ENCODE results near the gene LRIT2. TPM values are rescaled to one million over a fixed set of nuclear protein-coding genes. Genes with fewer than 3 reads are reported as not detected.
"Not testable (repeated sequence)": the region's sequence is repeated elsewhere in the genome, so short reads cannot be mapped to it uniquely, and the experiment has no call there.

LRIT2 gene
- polyA plus RNA-seq, 1 donor = not detected

GRCh38 chr10:84184517-84184916 is 40.8 kb downstream of the LRIT2 start:
- Histone ChIP-seq H3K4me3 (ENCODE audit: low read length) (no peak overlapping the region), H3K27me3 (ENCODE audit: control insufficient read depth, insufficient read depth, low read length) (no peaks in the 10 kb centered on the region), H3K36me3 (ENCODE audit: control insufficient read depth, insufficient read depth, low read length) (no peaks in the 10 kb centered on the region), H3K9me3 (ENCODE audit: control insufficient read depth, low read depth, low read length) (peaks cover 10% of the 10 kb centered on the region), H3K4me1 (ENCODE audit: control insufficient read depth, insufficient read depth, low read length) (no peaks in the 10 kb centered on the region), H3K27ac (ENCODE audit: low read length) (no peak overlapping the region)
- no peak for DNase-seq
- 64% methylated on average over 2 of the region's 4 CpGs for WGBS (ENCODE audit: insufficient coverage, low lambda C conversion rate)

- Histone ChIP-seq H3K4me1 (ENCODE audit: control insufficient read depth, insufficient read depth, low read length) (no peaks in the 10 kb centered on the region), H3K36me3 (ENCODE audit: control insufficient read depth, insufficient read depth, low read length) (no peaks in the 10 kb centered on the region), H3K27me3 (ENCODE audit: control insufficient read depth, insufficient read depth, low read length) (no peaks in the 10 kb centered on the region), H3K4me3 (ENCODE audit: low read length) (no peak overlapping the region), H3K27ac (ENCODE audit: low read length) (no peak overlapping the region), H3K9me3 (ENCODE audit: control insufficient read depth, low read depth, low read length) (peaks cover 6% of the 10 kb centered on the region)
- DNase-seq = no peak
- no CpG with 5 or more reads among the region's 5 CpGs for WGBS (ENCODE audit: insufficient coverage, low lambda C conversion rate)
Observed at GRCh38 chr10:84181631-84182030, 43.7 kb downstream of the LRIT2 start.

GRCh38 chr10:84180386-84180785 is 45.0 kb downstream of the LRIT2 start:
- H3K36me3 ChIP-seq (ENCODE audit: control insufficient read depth, insufficient read depth, low read length); H3K4me1 ChIP-seq (ENCODE audit: control insufficient read depth, insufficient read depth, low read length); H3K9me3 ChIP-seq (ENCODE audit: control insufficient read depth, low read depth, low read length); H3K4me3 ChIP-seq (ENCODE audit: low read length); H3K27me3 ChIP-seq (ENCODE audit: control insufficient read depth, insufficient read depth, low read length); DNase-seq; H3K27ac ChIP-seq (ENCODE audit: low read length): not testable (repeated sequence)
- no CpG with 5 or more reads among the region's 22 CpGs for WGBS (ENCODE audit: insufficient coverage, low lambda C conversion rate)

- WGBS (ENCODE audit: insufficient coverage, low lambda C conversion rate) = no CpG with 5 or more reads among the region's 12 CpGs
- Histone ChIP-seq H3K36me3 (ENCODE audit: control insufficient read depth, insufficient read depth, low read length) (no peaks in the 10 kb centered on the region), H3K4me3 (ENCODE audit: low read length) (no peak overlapping the region), H3K27ac (ENCODE audit: low read length) (no peak overlapping the region), H3K4me1 (ENCODE audit: control insufficient read depth, insufficient read depth, low read length) (no peaks in the 10 kb centered on the region), H3K9me3 (ENCODE audit: control insufficient read depth, low read depth, low read length) (peaks cover 4% of the 10 kb centered on the region), H3K27me3 (ENCODE audit: control insufficient read depth, insufficient read depth, low read length) (no peaks in the 10 kb centered on the region)
- DNase-seq = no peak
Observed at GRCh38 chr10:84179059-84179710, 46.2 kb downstream of the LRIT2 start.

GRCh38 chr10:84178160-84178609 is 47.2 kb downstream of the LRIT2 start:
- Histone ChIP-seq H3K27me3 (ENCODE audit: control insufficient read depth, insufficient read depth, low read length) (no peaks in the 10 kb centered on the region), H3K27ac (ENCODE audit: low read length) (no peak overlapping the region), H3K36me3 (ENCODE audit: control insufficient read depth, insufficient read depth, low read length) (no peaks in the 10 kb centered on the region), H3K4me3 (ENCODE audit: low read length) (no peak overlapping the region), H3K9me3 (ENCODE audit: control insufficient read depth, low read depth, low read length) (peaks cover 4% of the 10 kb centered on the region), H3K4me1 (ENCODE audit: control insufficient read depth, insufficient read depth, low read length) (peaks cover 7% of the 10 kb centered on the region)
- DNase-seq = no peak
- no CpG with 5 or more reads among the region's 3 CpGs for WGBS (ENCODE audit: insufficient coverage, low lambda C conversion rate)

GRCh38 chr10:84177541-84178141 is 47.7 kb downstream of the LRIT2 start:
- peaks cover 13% of the 10 kb centered on the region for H3K4me1 ChIP-seq (ENCODE audit: control insufficient read depth, insufficient read depth, low read length)
- H3K9me3 ChIP-seq (ENCODE audit: control insufficient read depth, low read depth, low read length) = peaks cover 4% of the 10 kb centered on the region
- DNase-seq = no peak
- no peak overlapping the region for H3K27ac ChIP-seq (ENCODE audit: low read length)
- no CpG with 5 or more reads among the region's 8 CpGs for WGBS (ENCODE audit: insufficient coverage, low lambda C conversion rate)
- H3K4me3 ChIP-seq (ENCODE audit: low read length) = no peak overlapping the region
- no peaks in the 10 kb centered on the region for H3K36me3 ChIP-seq (ENCODE audit: control insufficient read depth, insufficient read depth, low read length)
- no peaks in the 10 kb centered on the region for H3K27me3 ChIP-seq (ENCODE audit: control insufficient read depth, insufficient read depth, low read length)

GRCh38 chr10:84176836-84177474 is 48.4 kb downstream of the LRIT2 start:
- no CpG with 5 or more reads among the region's 4 CpGs for WGBS (ENCODE audit: insufficient coverage, low lambda C conversion rate)
- Histone ChIP-seq H3K27ac (ENCODE audit: low read length) (no peak overlapping the region), H3K36me3 (ENCODE audit: control insufficient read depth, insufficient read depth, low read length) (no peaks in the 10 kb centered on the region), H3K4me3 (ENCODE audit: low read length) (no peak overlapping the region), H3K4me1 (ENCODE audit: control insufficient read depth, insufficient read depth, low read length) (peaks cover 18% of the 10 kb centered on the region), H3K27me3 (ENCODE audit: control insufficient read depth, insufficient read depth, low read length) (no peaks in the 10 kb centered on the region), H3K9me3 (ENCODE audit: control insufficient read depth, low read depth, low read length) (peaks cover 4% of the 10 kb centered on the region)
- DNase-seq = no peak

GRCh38 chr10:84176351-84176750 is 49.0 kb downstream of the LRIT2 start:
- H3K36me3 ChIP-seq (ENCODE audit: control insufficient read depth, insufficient read depth, low read length) = no peaks in the 10 kb centered on the region
- H3K27me3 ChIP-seq (ENCODE audit: control insufficient read depth, insufficient read depth, low read length) = no peaks in the 10 kb centered on the region
- no peak overlapping the region for H3K27ac ChIP-seq (ENCODE audit: low read length)
- H3K4me3 ChIP-seq (ENCODE audit: low read length) = no peak overlapping the region
- no peak for DNase-seq
- peaks cover 18% of the 10 kb centered on the region for H3K4me1 ChIP-seq (ENCODE audit: control insufficient read depth, insufficient read depth, low read length)
- H3K9me3 ChIP-seq (ENCODE audit: control insufficient read depth, low read depth, low read length) = peaks cover 4% of the 10 kb centered on the region
- no CpG with 5 or more reads among the region's 4 CpGs for WGBS (ENCODE audit: insufficient coverage, low lambda C conversion rate)

GRCh38 chr10:84175436-84175835 is 49.9 kb downstream of the LRIT2 start:
- no peak for DNase-seq
- H3K36me3 ChIP-seq (ENCODE audit: control insufficient read depth, insufficient read depth, low read length) = no peaks in the 10 kb centered on the region
- peaks cover 18% of the 10 kb centered on the region for H3K4me1 ChIP-seq (ENCODE audit: control insufficient read depth, insufficient read depth, low read length)
- H3K9me3 ChIP-seq (ENCODE audit: control insufficient read depth, low read depth, low read length) = no peaks in the 10 kb centered on the region
- H3K27me3 ChIP-seq (ENCODE audit: control insufficient read depth, insufficient read depth, low read length) = no peaks in the 10 kb centered on the region
- H3K27ac ChIP-seq (ENCODE audit: low read length) = no peak overlapping the region
- H3K4me3 ChIP-seq (ENCODE audit: low read length) = no peak overlapping the region
- WGBS (ENCODE audit: insufficient coverage, low lambda C conversion rate) = 80% methylated on average over 2 of the region's 6 CpGs

GRCh38 chr10:84173501-84173929 is 51.8 kb downstream of the LRIT2 start, which contains the start of gene GPR15LG:
TSS of gene GPR15LG (plus strand) at chr10:84173801. CDS start at chr10:84173852, 51 bp downstream.
- no peaks in the 10 kb centered on the region for H3K27me3 ChIP-seq (ENCODE audit: control insufficient read depth, insufficient read depth, low read length)
- peak; percentile 71 to 80 for DNase-seq
- no peaks in the 10 kb centered on the region for H3K36me3 ChIP-seq (ENCODE audit: control insufficient read depth, insufficient read depth, low read length)
- H3K4me3 ChIP-seq (ENCODE audit: low read length) = no peak within 1 kb of the TSS
- WGBS (ENCODE audit: insufficient coverage, low lambda C conversion rate) = 40% methylated on average over 1 of the region's 2 CpGs
- H3K9me3 ChIP-seq (ENCODE audit: control insufficient read depth, low read depth, low read length) = no peaks in the 10 kb centered on the region
- peak within 1 kb of the TSS; percentile 79 for H3K27ac ChIP-seq (ENCODE audit: low read length)
- H3K4me1 ChIP-seq (ENCODE audit: control insufficient read depth, insufficient read depth, low read length) = peaks cover 18% of the 10 kb centered on the region
